SIG-M5 treated with dmso at 0.1 percent for 504 hours (cell line): ENCODE measurements around the gene TMOD2.
"Not testable (repeated sequence)": the region's sequence is repeated elsewhere in the genome, so short reads cannot be mapped to it uniquely, and the experiment has no call there.

ENCODE experiments used
- DNase-seq: peaks from one replicate; lab custom pipeline; 2025; ENCODE audit not compliant: unreplicated experiment; lab: John Stamatoyannopoulos, UW

TMOD2 gene

DNA sequence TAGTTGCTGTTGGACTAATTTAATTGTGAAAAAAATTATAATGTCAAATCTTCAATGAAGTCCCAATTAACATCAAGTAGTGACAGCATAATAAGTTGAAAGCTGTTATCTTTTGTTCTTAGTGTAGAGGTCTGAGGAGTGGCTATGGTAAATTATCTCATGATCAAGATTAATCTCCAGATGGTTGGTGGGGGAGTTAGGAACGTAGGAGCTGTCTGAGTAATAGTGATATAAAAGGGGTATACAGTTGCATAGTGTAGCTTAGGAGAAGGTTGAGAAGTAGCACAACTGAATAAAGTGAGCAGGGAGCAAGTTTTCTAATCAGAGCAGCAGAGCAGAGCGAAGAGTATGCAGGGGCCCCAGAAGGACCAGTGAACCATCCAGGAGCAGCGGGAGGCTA, 19.5 kb downstream of the TMOD2 start:
- DNase-seq = no peak

DNA sequence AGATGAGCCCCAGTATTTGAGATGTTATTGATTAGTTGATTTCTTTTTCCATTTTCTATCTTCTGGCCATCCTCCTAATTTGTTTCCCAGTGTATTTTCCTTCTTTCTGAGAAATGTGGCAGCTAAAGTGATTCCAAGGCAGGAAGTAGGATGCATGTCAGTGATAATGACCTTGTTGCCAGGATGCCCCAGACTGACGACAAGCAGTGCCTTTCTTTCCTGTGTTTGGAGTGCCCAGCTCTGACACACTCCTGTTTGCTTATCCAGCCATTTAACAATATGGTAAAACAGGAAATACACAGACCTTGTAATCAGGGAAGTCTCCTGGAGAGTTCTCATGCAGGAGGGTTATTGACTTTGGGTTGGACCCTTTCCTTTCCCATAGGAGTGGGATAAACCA, 20.4 kb downstream of the TMOD2 start:
- DNase-seq = no peak

DNA sequence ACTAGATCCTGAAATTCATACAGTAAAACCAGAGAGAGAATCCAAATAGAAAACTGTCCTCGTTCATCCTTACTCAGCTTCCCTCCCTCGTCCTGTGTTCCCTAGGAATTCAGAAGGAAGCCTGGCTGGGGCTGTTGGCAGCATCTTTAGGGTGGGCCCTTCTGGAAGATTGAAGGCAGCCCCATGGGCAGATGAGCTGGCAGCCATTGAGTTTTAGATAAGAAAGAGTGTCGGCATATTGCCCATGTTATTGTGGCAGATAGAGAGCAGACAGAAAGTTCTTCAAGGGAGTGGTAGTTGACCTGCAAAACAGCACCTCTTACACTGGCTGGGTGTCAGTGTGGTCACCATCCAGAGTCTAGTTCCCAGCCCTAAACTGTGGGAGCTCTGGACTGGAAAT, 23.5 kb downstream of the TMOD2 start:
- DNase-seq = no peak

DNA sequence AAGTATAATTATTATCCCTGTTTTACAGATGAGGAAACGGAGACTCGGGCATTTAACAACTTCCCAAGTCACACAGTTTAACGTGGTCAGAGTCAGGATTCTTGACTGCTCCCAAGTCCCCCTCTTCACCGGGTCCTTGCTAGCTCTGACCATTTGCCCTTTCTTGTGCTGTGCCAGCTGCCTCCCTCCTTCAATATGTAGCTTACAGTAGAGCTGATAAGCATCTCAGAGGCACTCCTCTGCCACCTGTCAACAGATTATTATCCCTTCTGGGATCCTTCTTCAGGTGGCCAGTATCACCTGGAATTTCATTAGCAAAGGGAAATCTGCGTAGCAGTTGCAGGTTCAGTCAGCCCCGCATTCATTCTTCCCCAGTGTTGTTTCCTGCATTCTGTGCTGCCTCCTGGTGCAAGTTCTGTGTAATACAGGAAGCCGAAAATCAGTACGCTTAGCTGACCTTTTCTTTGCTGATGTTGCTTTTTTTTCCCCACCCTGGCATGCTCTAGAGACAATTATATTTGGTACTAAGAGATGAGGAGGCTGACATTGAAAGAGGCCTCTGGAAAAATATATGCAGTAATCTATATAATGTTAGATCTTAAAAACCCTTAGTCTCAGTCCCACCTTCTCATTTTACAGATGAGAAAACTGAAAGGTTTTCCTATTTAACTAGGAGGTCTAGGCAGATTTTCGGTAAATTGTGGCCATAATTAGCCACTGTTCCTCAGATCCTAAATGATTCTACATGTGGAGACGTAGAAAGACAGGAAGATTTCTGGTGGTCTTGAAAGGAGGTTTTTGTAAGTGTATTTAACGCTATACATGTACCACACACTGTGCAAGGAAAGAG, 24.8 kb downstream of the TMOD2 start:
- peak; percentile 64 for DNase-seq

DNA sequence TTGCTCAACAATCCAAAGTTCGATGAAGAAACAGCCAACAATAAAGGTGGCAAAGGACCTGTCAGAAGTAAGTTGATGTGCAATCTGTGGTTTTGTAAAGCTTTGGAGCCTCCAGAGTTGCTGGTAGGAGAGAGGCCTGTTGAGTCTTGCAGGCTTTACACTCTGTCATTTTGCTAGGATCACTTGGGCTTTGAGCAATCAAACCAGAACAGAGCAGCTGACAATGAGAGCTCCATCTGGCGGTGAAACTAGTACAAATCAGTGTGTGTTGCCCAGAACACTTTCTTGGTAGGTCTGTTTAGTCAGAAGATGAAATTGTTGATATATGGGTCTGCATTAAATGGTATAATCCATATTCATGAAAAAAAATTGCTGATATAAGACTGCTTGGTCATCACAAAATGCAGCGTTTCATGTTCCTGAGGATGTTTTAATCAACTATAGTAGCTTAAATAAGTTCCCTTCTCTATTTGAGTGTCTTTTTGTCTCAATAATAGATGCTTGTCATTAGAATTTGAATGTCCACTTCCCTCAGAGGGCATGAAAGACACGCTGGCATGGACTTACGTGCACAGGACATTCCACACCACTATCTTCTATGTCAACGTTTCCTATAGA, 25.7 kb downstream of the TMOD2 start:
- DNase-seq = peak; percentile 90

DNA sequence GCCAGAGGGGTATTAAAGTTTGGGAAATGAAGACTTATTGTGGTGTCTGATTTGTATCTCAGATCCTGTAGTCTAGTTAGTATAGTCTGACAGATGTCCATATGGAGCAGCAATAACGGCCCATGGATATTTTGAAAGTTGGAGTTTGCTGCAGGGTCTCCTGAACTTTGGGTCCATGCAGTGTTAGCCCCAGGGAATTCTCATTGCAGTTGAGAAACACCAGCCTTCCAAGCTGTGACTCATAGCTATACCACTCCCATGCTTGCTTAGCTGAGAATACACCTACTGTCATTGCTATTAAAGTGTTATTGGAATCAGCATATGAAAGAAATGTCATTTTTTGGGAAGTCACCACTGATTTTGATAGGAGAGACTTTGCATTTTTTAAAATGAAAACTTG, 29.2 kb downstream of the TMOD2 start:
- no peak for DNase-seq

DNA sequence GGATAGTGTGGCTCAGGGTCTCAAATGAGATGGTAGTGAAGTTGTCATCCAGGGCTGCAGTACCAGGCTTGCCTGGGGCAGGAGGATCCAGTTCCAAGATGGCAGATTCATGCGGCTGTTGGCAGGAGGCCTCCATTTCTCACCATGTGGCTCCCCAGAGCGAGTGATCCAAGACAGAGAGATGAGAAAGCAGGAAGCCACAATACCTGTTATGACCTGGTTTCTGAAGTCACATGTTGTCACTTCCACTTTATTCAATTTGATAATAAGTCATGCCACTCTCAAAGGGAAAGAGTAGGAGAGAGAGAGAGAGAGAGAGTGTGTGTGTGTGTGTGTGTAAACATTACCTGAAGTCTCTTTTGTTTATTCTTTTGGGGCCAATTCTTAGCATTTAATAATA, 30.1 kb downstream of the TMOD2 start:
- no peak for DNase-seq

DNA sequence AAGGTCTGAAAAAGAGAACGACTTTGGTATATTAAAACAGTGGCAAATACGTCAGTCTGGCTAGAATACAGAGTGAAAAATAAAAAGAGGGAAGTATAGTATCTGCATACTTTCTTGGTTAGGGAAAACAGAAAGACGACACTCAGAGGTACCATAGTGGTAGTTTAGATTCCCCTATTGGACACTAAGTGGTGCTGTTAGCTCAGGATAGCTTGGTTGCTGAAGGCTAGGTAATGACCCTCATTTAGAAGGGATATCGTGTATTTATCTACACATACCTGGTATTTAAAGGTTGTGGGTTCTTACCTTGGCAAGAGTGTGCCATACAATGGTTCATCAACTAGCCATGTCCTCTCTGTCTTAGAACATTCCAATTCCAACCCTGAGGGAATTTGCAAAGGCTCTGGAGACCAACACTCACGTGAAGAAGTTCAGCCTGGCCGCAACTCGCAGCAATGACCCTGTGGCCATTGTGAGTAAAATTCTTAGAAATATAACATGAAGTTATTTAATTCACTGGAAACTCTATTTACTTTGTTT, 31.0 kb downstream of the TMOD2 start:
- no peak for DNase-seq

DNA sequence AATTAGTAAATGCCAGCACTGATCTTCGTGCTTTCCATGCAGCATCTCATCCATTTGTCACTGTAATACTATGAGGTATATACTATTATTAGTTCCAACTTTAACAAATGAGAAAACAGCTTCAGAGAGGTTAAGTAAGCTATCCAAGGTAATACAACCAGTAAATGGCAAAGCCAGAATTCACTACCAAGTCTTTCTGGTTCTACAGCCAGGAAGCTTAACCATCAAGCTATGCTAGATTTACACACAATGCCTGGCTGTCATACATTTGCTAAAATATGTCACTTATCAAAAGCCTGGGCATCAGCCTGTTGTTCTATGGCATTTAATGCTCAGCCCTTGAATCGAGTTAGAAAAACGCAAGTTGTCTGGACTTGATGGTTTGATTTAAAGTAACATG, 32.6 kb downstream of the TMOD2 start:
- DNase-seq = no peak

DNA sequence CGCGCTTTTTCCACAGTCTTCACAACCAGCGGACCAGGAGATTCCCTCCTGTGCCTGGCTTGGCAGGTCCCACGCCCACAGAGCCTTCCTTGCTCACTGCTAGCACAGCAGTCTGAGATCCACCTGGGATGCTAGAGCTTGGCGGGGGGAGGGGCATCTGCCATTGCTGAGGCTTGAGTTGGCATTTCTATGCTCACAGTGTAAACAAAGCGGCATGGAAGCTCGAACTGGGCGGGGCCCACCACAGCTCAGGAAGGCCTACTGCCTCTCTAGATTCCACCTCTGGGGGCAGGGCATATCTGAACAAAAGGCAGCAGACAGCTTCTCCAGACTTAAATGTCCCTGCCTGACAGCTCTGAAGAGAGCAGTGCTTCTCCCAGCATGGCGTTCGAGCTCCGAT, 35.7 kb downstream of the TMOD2 start:
- peak; percentile 23 for DNase-seq

DNA sequence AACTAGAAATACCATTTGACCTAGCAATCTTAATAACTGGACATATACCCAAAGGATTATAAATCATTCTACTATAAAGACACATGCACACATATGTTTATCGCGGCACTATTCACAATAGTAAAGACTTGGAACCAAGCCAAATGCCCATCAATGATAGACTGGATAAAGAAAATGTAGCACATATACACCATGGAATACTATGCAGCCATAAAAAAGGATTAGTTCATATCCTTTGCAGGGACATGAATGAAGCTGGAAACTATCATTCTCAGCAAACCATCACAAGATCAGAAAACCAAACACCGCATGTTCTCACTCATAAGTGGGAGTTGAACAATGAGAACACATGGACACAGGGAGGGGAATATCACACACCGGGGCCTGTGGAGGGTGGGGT, 41.1 kb downstream of the TMOD2 start:
- not testable (repeated sequence) for DNase-seq

DNA sequence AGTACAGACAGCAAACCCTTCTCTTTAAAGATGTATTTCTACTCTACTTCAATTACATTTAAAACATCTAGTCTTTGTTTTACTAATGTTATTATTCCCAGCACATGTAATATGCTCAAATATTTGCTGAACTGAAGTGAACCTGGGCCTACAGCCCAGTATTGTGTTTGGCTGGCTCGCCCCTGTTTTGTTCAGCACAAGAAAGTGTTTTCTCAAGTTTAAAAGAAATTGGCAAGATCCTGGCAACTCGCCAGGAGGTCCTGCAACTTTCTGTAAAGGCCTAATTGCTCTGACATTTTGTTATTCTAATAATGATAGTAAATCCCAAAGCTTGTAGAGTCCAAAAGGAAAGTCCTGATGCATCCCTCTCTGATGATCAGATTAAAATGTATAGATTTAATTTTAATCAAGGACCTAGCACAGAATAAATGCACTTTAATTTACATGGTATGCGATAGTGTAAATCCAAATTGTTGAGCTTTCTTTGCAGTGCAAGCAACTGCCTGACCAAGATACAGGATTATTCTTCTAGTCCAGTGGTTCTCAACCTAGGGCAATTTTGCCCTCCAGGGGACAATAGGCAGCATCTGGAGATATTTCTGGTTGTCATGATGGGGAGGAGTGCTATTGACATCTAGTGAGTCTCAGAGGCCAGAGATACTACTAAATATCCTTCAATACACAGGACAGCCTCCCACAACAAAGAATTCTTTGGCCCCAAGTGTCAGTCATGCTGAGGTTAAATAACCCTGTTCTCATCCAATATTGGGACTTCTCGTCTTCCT, 42.3 kb downstream of the TMOD2 start:
- no peak for DNase-seq

DNA sequence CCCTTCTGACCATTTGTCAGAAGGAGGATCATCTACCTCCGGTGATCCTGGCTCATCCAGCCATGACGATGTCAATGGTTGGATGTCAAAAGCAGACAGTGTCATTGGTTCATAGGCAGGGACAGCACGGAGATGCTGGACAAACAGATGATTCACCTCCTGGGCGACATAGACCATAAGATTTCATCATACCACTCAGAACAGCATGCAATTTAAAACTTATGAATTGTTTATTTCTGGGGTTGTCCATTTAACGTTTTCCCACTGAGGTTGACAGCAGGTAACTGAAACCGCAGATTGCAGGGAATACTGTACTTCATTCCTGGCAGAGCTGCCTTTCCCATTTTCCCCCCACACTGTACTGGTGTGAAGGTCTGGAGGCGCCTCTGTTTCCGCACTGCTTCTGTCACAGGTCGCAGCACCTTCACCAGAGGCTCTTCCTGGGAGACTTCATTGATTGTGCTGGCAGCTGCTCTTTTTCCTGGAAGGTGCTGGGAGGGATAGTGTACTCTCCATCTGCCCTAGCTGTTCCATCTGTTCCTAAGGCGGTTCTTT, 45.5 kb downstream of the TMOD2 start:
- peak; percentile 27 for DNase-seq

DNA sequence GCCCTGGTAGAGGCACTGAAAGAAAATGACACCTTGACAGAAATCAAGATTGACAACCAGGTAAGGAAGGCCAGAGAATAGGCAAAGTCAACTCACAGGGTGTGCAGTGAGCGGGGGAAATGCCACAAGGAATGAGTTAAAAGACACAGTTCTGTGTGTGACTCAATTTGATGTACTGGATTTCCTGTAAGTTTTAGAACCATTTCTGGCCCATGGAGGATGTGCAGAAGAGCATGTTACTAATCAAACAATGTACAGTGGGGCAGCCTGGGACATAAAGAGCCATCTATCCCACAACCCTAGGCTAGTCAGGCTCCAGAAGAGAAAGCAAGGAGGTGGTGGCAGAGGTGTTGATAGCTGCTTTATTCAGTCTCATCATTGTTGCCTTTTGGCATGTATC, 46.9 kb downstream of the TMOD2 start:
- no peak for DNase-seq

DNA sequence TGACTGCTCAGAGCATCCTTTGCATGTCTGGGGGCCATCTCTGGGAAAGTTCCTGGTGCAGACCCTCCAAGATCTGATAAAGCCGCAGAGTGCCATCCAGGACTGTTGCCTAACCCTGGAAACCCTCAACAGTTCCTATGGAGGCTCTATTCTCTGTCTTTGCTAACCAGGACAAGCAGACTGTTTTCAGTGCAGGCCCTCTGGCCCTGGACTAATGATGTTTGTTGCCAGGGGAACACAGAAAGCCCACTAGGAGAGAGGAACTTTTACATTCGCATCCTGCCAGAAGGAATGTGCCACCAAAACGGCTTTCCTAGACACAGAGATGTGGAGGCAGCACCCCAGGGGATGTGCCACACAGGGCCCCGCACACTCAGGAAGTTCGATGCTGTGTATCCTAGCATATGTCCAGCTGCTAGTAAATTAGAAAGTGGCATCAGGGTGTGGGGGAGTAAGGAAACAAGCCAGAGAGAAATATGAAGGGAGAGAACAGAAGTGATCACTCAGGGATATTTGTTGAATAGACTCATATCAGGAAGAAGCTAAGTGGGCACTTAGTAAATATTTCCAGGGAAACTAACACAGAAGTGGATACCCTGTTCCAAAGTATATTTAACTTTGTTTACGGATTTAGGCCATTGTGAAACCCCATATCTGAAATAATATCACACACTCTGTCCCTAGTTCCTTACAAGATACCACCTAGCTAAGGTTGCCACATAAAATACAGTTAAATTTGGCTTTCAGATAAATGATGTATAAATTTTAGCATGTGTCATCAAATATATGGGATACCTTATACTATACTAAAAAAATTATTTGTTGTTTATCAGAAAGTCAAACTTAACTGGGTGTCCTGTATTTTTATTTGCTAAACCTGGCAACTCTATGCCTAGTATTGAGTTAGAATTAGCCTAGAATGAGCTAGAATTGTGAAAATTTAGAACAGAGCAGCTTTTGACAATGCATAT, 48.2 kb downstream of the TMOD2 start:
- DNase-seq = no peak

DNA sequence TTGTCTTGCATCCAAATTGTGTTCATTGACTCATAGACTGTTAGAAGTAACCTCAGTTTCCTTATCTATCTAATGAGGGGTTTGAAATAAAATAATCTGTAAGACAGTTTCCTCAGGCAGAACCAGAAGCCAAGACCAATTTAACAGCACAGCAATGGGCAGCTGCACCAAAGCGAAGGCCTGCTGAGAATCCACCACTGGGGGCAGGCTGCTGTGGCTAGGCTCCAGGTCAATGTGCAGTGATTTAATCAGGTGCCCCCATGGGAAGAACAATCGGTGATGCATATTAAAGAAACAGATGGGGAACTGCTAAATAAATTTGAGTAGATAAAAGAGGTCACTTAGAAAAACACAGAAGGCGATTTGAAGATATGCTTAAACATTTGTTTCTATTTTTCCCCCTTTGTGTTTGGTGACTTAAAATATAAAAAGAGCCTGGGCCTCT, 50.0 kb downstream of the TMOD2 start:
- DNase-seq = no peak

DNA sequence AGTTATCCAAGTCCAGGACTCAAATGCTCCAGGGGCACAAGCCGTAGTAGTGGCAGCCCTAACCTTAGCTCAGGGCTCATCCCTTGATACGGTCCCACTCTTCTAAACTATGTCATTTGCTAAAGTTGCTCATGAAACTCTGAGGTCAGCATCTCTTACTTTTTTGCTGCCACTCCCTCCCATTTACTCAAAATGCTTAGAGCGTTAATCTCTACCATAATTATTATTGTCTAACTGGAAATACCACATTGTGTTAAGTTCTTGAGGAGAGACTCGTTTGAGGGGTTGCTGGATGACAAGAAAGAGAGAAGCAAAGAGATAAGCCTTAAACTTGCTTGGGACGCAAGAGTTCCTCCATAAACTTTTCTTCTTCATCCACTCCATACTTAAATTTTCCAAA, 51.2 kb downstream of the TMOD2 start:
- no peak for DNase-seq

DNA sequence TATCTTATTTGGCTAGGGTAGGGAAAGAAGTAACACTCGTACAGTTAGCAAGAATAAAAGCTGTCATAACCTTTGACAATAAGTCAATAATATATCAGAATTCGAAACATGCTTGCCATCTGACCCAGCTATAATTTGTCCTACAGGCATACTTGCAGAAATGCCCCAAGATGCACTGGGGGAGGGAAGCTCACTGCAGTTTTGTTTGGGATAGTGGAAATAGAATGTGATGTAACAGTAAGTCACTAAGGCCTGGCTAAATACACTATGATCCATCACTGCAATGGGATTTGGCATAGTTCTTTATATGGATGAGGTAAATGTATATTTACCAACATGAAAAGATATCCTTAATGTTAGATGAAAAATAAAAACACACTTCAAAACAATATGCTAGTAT, 52.6 kb downstream of the TMOD2 start:
- no peak for DNase-seq

DNA sequence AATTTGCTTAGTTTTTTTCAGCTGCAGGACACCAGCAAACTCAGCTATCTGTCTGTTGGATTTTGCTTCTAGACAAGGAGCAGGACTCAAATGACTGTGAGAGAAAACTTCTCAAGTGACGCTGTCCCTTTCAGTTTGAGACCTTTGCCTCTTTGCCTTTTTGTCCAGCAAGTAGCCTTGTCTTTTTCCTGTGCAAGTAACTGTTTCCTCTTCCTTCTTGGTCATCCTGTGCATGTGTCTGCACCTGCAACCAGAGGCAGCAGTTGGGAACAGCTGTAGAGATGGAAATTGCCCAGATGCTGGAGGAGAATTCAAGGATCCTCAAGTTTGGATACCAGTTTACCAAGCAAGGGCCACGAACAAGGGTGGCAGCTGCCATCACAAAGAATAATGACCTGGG, 54.7 kb downstream of the TMOD2 start:
- no peak for DNase-seq

DNA sequence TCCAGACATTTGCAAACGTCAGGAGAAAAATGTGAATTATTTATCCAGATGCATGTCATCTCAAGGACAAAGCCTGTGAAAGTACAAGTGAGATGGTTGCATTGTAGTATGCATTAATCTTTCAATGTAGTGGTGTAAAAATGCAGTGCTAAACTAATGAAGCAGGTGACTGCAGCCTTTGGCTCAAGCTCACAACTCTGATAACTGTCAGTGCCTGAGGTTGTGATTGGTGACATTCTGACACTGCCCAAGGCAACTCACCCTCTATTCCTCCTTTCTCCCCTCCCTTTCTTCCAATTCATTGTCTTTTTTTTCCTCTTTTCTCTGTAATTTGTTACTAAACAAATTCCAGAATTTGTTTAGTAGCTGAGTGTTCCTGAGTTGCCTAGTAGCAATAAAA, 58.1 kb downstream of the TMOD2 start:
- DNase-seq = no peak
